Prostate gland (tissue), 2 donors: ENCODE data around the gene ABTB2. TPM values are rescaled to one million over a fixed set of nuclear protein-coding genes. Genes with fewer than 3 reads are reported as not detected.

Source experiments
- DNase-seq: peaks from one replicate; pipeline ENCODE4 v3.0.0-alpha.2; 2019; ENCODE audit warnings: low spot score
- H3K27ac ChIP-seq, 2 donors: fragments of 200-600 bp; sonication (generic); 2 replicates each; pipeline ENCODE4 v1.5.1; 2017 to 2019
- H3K27me3 ChIP-seq: fragments of 200-600 bp; sonication (generic); replicated peaks from 2 replicates; pipeline ENCODE4 v1.5.1; 2019; ENCODE audit not compliant: insufficient read depth
- H3K36me3 ChIP-seq, 2 donors: fragments of 200-600 bp; sonication (generic); 1 replicate in 1 of 2; 2 replicates in 1 of 2; pipeline versions ENCODE4 v1.5.1 to v1.8.1; 2017 to 2019
- H3K4me1 ChIP-seq: fragments of 200-600 bp; sonication (generic); replicated peaks from 2 replicates; pipeline ENCODE4 v1.5.1; 2019
- H3K4me3 ChIP-seq, 2 donors: fragments of 200-600 bp; sonication (generic); 2 replicates each; pipeline ENCODE4 v1.5.1; 2017 to 2019
- H3K9me3 ChIP-seq: fragments of 200-600 bp; sonication (generic); 2 replicates; pipeline ENCODE4 v1.5.1; 2017
- POLR2A ChIP-seq: fragments of 450-650 bp; IDR thresholded peaks from one replicate; pipeline ENCODE4 v1.6.1; 2016; ENCODE audit warnings: antibody characterized with exemption, mild to moderate bottlenecking
- POLR2AphosphoS5 ChIP-seq: sonication (generic); formaldehyde crosslinking; IDR thresholded peaks from one replicate; pipeline ENCODE4 v1.6.1; 2017; ENCODE audit warnings: antibody characterized with exemption
- WGBS: methylation state at CpG from one replicate; pipeline ENCODE4 v1.1.5; 2018; 5-methylcytosine and 5-hydroxymethylcytosine counted together
- intact Hi-C: fragments of 100-400 bp; cut with DNase I; formaldehyde crosslinking; loops from one replicate; pipeline ENCODE4 v1.14.2; 2022
- total RNA-seq, 2 donors: library from RNA; depleted of rRNA; stranded (reverse); fragments of >200 nt; gene quantifications; one replicate each; pipeline ENCODE4 v1.1.0, GENCODE V29; 2016
- TF ChIP-seq, protein P1 (sequence below), 4 experiments: fragments of 200-600 bp in 2 of 4; fragments of 450-650 bp in 2 of 4; sonication (generic) in 2 of 4; IDR thresholded peaks; 1 replicate in 3 of 4; 2 replicates in 1 of 4; pipeline ENCODE4 v1.5.1; 2016 to 2019; ENCODE audit warnings: antibody characterized with exemption in 4 of 4, mild to moderate bottlenecking in 2 of 4, moderate library complexity in 2 of 4

Gene ABTB2
- total RNA-seq, 2 donors from 2014 or later = 3.0 to 13.7 TPM

DNA sequence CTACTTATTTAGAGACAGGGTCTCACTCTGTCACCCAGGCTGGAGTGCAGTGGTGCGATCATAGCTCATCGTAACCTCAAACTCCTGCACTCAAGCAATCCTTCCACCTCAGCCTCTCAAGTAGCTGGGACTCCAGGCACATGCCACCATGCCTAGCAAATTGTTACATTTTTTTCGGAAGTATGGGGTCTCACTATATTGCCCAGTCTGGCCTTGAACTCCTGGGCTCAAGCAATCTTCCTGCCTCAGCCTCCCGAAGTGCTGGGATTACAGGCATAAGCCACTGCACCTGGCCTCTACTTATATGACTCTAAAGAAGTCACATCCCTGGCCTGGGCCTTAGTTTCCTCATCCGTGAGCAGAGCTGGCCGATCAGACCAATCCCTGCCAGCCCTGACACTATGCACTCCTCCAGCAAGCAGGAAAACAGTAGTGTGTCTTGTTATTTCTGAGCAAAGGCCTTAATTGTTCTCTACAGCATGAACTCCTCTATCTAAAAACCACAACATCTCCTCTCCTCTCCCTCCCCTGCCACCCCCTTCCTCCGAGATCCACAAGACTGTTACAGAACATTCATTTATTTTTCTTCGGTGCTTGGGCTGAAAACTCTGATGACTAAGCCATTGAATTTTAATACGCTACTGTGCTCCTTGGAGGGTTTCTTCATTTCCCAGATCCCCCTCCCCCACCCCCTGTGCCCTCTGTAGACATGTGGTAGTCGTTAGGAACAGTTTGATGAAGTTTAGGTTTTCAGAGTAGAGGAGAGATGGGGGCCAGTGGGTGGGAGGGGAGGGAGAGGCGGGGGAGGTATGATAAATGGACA lies 91.5 kb downstream of the ABTB2 start:
- DNase-seq = no peak
- H3K27me3 ChIP-seq = no peaks in the 10 kb centered on the region
- TF ChIP-seq, protein P1, sequence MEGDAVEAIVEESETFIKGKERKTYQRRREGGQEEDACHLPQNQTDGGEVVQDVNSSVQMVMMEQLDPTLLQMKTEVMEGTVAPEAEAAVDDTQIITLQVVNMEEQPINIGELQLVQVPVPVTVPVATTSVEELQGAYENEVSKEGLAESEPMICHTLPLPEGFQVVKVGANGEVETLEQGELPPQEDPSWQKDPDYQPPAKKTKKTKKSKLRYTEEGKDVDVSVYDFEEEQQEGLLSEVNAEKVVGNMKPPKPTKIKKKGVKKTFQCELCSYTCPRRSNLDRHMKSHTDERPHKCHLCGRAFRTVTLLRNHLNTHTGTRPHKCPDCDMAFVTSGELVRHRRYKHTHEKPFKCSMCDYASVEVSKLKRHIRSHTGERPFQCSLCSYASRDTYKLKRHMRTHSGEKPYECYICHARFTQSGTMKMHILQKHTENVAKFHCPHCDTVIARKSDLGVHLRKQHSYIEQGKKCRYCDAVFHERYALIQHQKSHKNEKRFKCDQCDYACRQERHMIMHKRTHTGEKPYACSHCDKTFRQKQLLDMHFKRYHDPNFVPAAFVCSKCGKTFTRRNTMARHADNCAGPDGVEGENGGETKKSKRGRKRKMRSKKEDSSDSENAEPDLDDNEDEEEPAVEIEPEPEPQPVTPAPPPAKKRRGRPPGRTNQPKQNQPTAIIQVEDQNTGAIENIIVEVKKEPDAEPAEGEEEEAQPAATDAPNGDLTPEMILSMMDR (IDR thresholded peaks at IDR 0.05) = no peak
- TF ChIP-seq POLR2A = no peak
- no peaks in the 10 kb centered on the region for H3K9me3 ChIP-seq
- 57% methylated on average over 11 of the region's 11 CpGs for WGBS
- H3K27ac ChIP-seq = no peak overlapping the region
- intact Hi-C loops = loop anchor here (5.0 kb wide), 1 partner anchor 46 kb away; no protein-coding TSS in a partner anchor
- H3K36me3 ChIP-seq = no peaks in the 10 kb centered on the region
- no peak overlapping the region for H3K4me3 ChIP-seq
- H3K4me1 ChIP-seq = no peaks in the 10 kb centered on the region

DNA sequence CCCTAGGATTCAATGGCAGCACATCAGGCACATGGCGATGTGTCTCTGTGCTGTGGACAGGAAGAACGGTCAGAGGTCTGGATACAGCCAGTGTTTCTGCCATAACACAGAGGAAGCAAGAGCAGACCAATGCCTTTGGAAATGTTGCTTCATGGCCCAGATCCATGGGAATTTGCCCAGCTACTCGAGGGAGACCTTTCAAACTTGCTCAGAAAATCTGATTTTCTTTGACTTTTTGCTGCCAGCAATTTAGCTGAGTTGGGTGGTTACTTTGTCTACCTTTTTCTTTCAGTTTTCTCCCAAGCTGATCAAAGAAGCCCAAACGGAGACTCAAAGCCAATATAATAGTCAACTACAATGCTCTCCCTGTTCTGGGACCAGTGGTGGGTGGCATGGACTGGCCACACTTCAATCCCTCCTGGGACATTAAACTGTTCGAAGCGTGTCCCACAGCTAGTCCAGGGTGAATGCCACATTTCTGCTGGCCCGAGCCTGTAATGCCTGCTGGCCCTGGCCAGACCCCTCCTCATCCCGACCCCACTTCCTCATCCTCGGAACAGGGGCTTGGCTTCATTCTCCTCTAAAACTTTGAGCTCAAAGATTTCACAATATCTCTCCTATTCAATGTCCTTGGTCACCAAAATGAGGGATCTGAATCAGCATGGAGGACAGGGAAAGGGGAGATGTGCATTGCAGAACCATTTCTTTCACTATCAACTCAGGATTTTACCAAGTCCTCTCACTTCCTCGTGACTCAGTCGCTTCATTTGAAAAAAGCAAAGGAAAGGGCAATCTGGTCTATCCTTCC lies 93.3 kb downstream of the ABTB2 start:
- no peak for DNase-seq

DNA sequence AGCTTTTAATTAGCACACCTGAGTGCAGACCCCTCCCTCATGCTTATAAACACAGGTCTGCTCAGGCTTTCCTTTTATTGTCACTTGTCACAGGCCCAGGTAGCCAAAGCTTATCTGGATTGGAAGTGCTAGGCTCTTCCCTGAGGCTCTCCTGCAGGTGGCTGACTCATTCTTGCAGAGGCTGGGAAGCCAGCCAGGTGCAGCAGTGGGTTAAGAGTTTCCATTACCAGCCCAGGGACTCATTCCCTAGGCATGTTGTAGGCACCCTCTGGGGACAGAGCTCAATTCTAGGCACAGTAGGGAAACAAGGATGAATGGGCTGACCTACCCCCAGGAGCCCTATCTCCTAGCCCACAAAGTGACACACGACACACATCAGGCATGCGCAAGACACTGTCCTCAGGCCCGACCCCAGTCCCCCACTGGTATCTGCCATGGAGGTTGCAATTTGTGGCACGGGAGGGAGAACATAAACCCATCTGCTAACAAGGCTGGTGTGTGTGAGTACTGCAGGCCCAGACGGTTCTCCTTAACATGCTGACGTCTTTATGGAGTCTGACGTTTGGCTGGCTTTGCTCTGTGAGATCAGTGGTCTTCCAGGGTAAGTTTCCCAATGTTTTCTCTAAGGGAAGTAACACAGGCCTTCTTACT lies 94.2 kb downstream of the ABTB2 start:
- Histone ChIP-seq H3K4me1 (no peaks in the 10 kb centered on the region), H3K36me3 (no peaks in the 10 kb centered on the region), H3K4me3 (no peak overlapping the region), H3K9me3 (no peaks in the 10 kb centered on the region), H3K27me3 (no peaks in the 10 kb centered on the region), H3K27ac (no peak overlapping the region)
- WGBS = 52% methylated on average over 7 of the region's 7 CpGs
- TF ChIP-seq, protein P1 (IDR thresholded peaks at IDR 0.05) = peak in 1 of 4 experiments; percentile 2
- TF ChIP-seq POLR2AphosphoS5 (peak; percentile 61), POLR2A (no peak)
- intact Hi-C loops = loop anchor here (5.0 kb wide), 1 partner anchor 94 kb away; the partner anchor contains the start of gene ABTB2
- peak; percentile 73 for DNase-seq

More for the DNA sequence above, 93.3 kb downstream of the ABTB2 start:
- H3K4me1 ChIP-seq = no peaks in the 10 kb centered on the region
- intact Hi-C loops = loop anchor here (5.0 kb wide), 2 partner anchors 48 to 93 kb away; partner anchors contain the start of gene ABTB2
- H3K4me3 ChIP-seq = no peak overlapping the region
- whole genome bisulfite sequencing = 76% methylated on average over 11 of the region's 11 CpGs
- H3K9me3 ChIP-seq = no peaks in the 10 kb centered on the region
- no peaks in the 10 kb centered on the region for H3K27me3 ChIP-seq
- H3K27ac ChIP-seq = no peak overlapping the region
- no peaks in the 10 kb centered on the region for H3K36me3 ChIP-seq
- no peak for TF ChIP-seq POLR2AphosphoS5
- TF ChIP-seq, protein P1 (IDR thresholded peaks at IDR 0.05) = no peak
- no peak for TF ChIP-seq POLR2A

DNA sequence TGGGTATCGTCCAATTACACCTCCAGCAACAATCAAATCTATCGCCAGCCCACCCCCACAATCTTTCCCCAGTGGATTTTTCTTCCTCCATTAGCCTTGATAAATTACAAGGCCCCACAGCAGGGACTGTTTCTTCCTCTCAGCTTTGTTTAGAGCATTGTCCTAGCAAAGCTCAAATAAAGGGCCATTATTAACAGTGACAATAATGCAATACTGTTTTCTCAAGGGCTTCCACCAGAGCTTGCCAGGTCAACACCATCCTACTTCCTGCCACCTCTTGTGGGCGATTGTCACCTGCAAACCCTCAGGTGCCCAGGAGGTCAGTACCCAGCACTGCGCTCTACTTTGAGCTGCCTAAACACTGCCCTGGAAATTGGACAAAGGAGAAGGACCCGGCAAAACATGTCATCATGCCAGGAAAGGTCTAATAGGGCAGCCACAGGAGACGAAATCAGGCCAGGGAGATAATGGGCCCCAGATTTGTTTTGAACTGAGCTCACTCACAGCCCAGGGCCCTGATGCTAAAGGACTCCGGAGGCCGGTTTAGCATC lies 95.2 kb downstream of the ABTB2 start:
- no peak overlapping the region for H3K4me3 ChIP-seq
- H3K27me3 ChIP-seq = no peaks in the 10 kb centered on the region
- H3K9me3 ChIP-seq = no peaks in the 10 kb centered on the region
- DNase-seq = no peak
- H3K4me1 ChIP-seq = no peaks in the 10 kb centered on the region
- 85% methylated on average over 8 of the region's 8 CpGs for WGBS
- intact Hi-C loops = loop anchor here (5.0 kb wide), 1 partner anchor 95 kb away; the partner anchor contains the start of gene ABTB2
- no peaks in the 10 kb centered on the region for H3K36me3 ChIP-seq
- TF ChIP-seq POLR2A (no peak), POLR2AphosphoS5 (no peak)
- TF ChIP-seq, protein P1 (IDR thresholded peaks at IDR 0.05) = no peak
- no peak overlapping the region for H3K27ac ChIP-seq
